Kidney (tissue), 14 donors: ENCODE results near the gene EGR1. TPM values are rescaled to one million over a fixed set of nuclear protein-coding genes. Genes with fewer than 3 reads are reported as not detected.

Experiments used
- DNase-seq, 5 donors: peaks; one replicate each; pipeline ENCODE4 v3.0.0-alpha.2; 2013 to 2020
- FAIRE-seq: peaks from 2 replicates; lab custom pipeline; 2012; peaks lifted over from hg19 to GRCh38; lab: Jason Lieb, UNC
- H3K27ac ChIP-seq, 2 donors: one replicate each; pipeline ENCODE4 v1.7.0; 2013; ENCODE audit warnings: low read depth in 2 of 2, low read length in 2 of 2, inconsistent platforms in 1 of 2
- H3K27me3 ChIP-seq: one replicate; pipeline ENCODE4 v1.7.1; 2013; ENCODE audit warnings: low read length, inconsistent platforms; ENCODE audit not compliant: control insufficient read depth, insufficient read depth
- H3K36me3 ChIP-seq, 3 donors: one replicate each; pipeline versions ENCODE4 v1.7.0 to v1.7.1; 2013; ENCODE audit warnings: low read length in 3 of 3, control low read depth in 1 of 3, inconsistent platforms in 1 of 3; ENCODE audit not compliant: insufficient read depth in 3 of 3, control insufficient read depth in 2 of 3
- H3K4me1 ChIP-seq, 3 donors: one replicate each; pipeline versions ENCODE4 v1.7.0 to v1.7.1; 2013; ENCODE audit warnings: low read length in 3 of 3, inconsistent platforms in 1 of 3, low read depth in 1 of 3; ENCODE audit not compliant: control insufficient read depth in 2 of 3, insufficient read depth in 2 of 3
- H3K4me3 ChIP-seq, 3 donors: one replicate each; pipeline versions ENCODE4 v1.7.0 to v1.8.1; 2013; ENCODE audit warnings: low read length in 3 of 3, control low read depth in 1 of 3, inconsistent platforms in 1 of 3
- H3K9ac ChIP-seq, 3 donors: one replicate each; pipeline versions ENCODE4 v1.7.0 to v1.7.1; 2013; ENCODE audit warnings: low read length in 3 of 3, control low read depth in 1 of 3, inconsistent platforms in 1 of 3
- H3K9me3 ChIP-seq, 3 donors: one replicate each; pipeline versions ENCODE4 v1.7.0 to v1.7.1; 2013; ENCODE audit warnings: low read length in 3 of 3, control low read depth in 1 of 3, inconsistent platforms in 1 of 3; ENCODE audit not compliant: control insufficient read depth in 2 of 3, insufficient read depth in 1 of 3
- intact Hi-C: fragments of 100-400 bp; cut with DNase I; formaldehyde crosslinking; loops from one replicate; pipeline ENCODE4 v1.11.1; 2022
- polyA plus RNA-seq: library from polyadenylated mRNA; stranded (reverse); fragments of 350-450 nt; fragmentation: Illumina TruSeq; extraction: RNeasy Lipid Tissue Mini Kit (QIAGEN cat#74804); gene quantifications from one replicate; pipeline ENCODE4 v1.2.3, GENCODE V29; 2014; ENCODE audit warnings: low read depth, low replicate concordance; ENCODE audit not compliant: insufficient read depth
- total RNA-seq: library from RNA; stranded (reverse); fragmentation: NEBNext Ultra II Directional; extraction: Animal tissue kit (Norgen Biotek cat#: 25700); gene quantifications from one replicate; pipeline ENCODE4 v1.2.1, GENCODE V29; 2021
- TF ChIP-seq, protein P1 (sequence below): IDR thresholded peaks from 3 replicates; pipeline ENCODE4 v1.5.1; 2012; ENCODE audit warnings: mild to moderate bottlenecking, moderate library complexity, borderline replicate concordance; ENCODE audit not compliant: insufficient read depth; ENCODE audit errors: extremely low read depth
- donor health status: control.
- donor health status: control.
- donor health status: control.
- donor health status: control.
- donor health status: control.
- donor health status: DM: yes; HTN: yes; CAD: no.
- donor health status: Normal renal cell carcinoma (clear cell type).

EGR1 gene
- total and polyA plus RNA-seq, 2 donors from 2014 or later, result 65.8 to 68.6 TPM

DNA sequence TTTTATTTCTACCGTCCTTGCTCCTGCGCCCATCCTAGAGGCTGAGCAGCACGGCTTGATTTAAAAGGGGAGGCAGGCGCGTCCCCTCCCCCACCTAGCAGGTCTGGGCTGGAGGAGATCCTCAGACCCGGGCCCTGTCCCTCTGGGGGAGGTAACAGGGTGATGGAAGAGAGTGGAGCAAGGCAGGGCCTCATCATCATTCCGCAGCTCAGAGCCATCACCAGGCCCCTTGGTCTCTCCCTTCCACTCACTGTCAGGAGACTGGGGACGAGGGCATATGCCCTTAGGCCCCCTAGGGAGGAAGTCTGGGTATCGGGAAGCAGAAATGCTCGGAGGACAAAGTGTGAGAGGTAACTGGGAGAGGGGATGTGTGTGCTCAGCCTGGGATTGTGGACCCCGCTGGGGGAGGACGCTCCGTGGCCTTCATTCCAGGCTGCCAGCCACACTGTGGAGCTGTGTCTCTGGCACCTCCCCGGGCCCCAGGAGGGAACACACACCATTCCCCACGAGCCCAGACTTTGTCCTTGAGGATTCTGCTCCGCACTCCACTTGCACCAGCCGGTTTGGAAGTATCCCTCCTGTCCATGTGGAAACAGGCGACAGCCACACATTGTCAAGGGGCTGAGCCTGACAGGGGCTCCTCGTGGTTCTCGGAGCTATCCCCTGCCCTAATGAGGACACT, 25.7 kb upstream of the EGR1 start:
- peak in 4 of 5 donors; percentile 45 to 78 (median 50) for DNase-seq
- H3K4me1 ChIP-seq, result peaks cover 0 to 7% (median 0%) of the 10 kb centered on the region in 3 donors
- intact Hi-C loops, result no loop called here
- peak overlapping the region in 2 of 3 donors; percentile 3 to 44 for H3K4me3 ChIP-seq
- no peak overlapping the region for H3K9ac ChIP-seq
- peaks cover 2 to 16% (median 15%) of the 10 kb centered on the region in 3 donors for H3K36me3 ChIP-seq
- TF ChIP-seq, protein P1, sequence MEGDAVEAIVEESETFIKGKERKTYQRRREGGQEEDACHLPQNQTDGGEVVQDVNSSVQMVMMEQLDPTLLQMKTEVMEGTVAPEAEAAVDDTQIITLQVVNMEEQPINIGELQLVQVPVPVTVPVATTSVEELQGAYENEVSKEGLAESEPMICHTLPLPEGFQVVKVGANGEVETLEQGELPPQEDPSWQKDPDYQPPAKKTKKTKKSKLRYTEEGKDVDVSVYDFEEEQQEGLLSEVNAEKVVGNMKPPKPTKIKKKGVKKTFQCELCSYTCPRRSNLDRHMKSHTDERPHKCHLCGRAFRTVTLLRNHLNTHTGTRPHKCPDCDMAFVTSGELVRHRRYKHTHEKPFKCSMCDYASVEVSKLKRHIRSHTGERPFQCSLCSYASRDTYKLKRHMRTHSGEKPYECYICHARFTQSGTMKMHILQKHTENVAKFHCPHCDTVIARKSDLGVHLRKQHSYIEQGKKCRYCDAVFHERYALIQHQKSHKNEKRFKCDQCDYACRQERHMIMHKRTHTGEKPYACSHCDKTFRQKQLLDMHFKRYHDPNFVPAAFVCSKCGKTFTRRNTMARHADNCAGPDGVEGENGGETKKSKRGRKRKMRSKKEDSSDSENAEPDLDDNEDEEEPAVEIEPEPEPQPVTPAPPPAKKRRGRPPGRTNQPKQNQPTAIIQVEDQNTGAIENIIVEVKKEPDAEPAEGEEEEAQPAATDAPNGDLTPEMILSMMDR, result no peak
- H3K27me3 ChIP-seq, result no peaks in the 10 kb centered on the region
- no peaks in the 10 kb centered on the region for H3K9me3 ChIP-seq
- H3K27ac ChIP-seq, result no peak overlapping the region
- no peak for FAIRE-seq

DNA sequence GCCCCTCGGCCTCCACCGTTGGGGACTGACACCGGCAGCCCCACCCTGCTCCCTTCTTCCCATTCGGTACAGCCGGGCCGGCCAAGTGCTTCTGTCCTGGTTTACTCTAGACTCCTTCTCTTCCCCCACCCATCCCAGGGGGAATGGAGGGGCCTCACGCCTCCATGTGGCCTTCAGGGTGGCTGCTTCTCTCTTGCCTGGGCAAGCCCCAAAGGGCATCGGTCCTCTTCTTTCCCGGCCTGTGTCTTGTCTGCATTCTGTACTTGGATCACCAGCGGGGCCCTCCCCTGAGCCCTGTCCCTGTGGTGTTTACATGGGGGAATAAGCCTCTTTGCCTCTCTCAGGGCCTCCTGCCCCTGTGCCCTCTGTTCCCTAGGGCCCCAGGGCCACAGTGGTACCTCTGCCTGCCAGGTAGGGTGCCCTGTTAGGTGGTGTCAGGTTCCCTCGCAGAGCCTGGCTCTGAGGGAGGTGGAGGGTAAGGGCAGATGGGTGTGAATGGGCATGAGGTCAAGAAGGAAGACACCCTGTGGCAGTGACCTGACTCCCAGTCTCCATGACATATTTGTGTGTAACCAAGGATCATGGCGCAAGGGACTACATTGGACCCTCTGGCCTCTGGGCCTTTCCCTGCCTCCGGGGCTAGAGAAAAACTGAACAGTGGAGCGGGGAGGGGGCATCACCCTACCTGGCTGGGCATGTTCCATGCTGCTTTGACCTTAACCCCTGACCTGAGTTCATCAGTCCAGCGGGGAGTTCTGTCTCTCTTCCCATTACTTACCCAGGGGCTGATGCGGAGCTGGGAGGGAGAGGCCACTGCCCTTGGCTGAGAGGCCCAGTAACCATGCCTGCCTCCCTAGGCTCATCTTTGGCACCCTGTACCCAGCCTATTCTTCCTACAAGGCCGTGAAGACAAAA, 24.9 kb upstream of the EGR1 start:
- Histone ChIP-seq H3K27me3 (no peaks in the 10 kb centered on the region), H3K27ac (no peak overlapping the region), H3K9me3 (no peaks in the 10 kb centered on the region), H3K4me1 (peaks cover 0 to 7% (median 0%) of the 10 kb centered on the region in 3 donors), H3K36me3 (peaks cover 0 to 8% (median 7%) of the 10 kb centered on the region in 3 donors), H3K9ac (no peak overlapping the region), H3K4me3 (no peak overlapping the region)
- FAIRE-seq, result no peak
- DNase-seq, result no peak
- TF ChIP-seq, protein P1, result no peak
- intact Hi-C loops, result no loop called here

DNA sequence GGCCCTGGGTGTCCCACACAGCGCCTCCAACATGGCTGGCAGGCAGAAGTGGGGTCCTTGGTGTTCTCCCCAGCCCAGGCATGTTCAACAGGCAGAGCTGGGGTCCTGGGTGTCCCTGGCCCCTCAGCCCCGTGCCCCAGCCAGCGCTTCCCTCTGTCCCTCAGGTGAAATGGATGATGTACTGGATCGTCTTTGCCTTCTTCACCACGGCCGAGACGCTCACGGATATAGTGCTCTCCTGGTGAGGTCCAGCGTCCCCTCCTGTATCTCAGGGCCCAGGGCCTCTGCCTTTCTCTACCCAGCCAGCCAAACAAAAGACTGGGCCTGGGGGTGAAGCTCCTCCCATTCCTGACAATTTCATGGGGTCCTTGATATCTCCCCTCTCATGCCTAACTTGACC, 24.1 kb upstream of the EGR1 start:
- Histone ChIP-seq H3K9ac (no peak overlapping the region), H3K9me3 (no peaks in the 10 kb centered on the region), H3K36me3 (no peaks in the 10 kb centered on the region), H3K4me3 (no peak overlapping the region), H3K27ac (no peak overlapping the region), H3K4me1 (peaks cover 0 to 7% (median 0%) of the 10 kb centered on the region in 3 donors), H3K27me3 (no peaks in the 10 kb centered on the region)
- TF ChIP-seq, protein P1, result no peak
- FAIRE-seq (no peak), DNase-seq (no peak)
- intact Hi-C loops, result no loop called here
